Metanephros (tissue), 1 donor: ENCODE results near the gene BUB1B. TPM values are rescaled to one million over a fixed set of nuclear protein-coding genes. Genes with fewer than 3 reads are reported as not detected.

Experiments used
- total RNA-seq: library from RNA; depleted of rRNA; stranded (reverse); fragments of >200 nt; gene quantifications from one replicate; pipeline ENCODE4 v1.2.3, GENCODE V29; 2014

The BUB1B gene, protein sequence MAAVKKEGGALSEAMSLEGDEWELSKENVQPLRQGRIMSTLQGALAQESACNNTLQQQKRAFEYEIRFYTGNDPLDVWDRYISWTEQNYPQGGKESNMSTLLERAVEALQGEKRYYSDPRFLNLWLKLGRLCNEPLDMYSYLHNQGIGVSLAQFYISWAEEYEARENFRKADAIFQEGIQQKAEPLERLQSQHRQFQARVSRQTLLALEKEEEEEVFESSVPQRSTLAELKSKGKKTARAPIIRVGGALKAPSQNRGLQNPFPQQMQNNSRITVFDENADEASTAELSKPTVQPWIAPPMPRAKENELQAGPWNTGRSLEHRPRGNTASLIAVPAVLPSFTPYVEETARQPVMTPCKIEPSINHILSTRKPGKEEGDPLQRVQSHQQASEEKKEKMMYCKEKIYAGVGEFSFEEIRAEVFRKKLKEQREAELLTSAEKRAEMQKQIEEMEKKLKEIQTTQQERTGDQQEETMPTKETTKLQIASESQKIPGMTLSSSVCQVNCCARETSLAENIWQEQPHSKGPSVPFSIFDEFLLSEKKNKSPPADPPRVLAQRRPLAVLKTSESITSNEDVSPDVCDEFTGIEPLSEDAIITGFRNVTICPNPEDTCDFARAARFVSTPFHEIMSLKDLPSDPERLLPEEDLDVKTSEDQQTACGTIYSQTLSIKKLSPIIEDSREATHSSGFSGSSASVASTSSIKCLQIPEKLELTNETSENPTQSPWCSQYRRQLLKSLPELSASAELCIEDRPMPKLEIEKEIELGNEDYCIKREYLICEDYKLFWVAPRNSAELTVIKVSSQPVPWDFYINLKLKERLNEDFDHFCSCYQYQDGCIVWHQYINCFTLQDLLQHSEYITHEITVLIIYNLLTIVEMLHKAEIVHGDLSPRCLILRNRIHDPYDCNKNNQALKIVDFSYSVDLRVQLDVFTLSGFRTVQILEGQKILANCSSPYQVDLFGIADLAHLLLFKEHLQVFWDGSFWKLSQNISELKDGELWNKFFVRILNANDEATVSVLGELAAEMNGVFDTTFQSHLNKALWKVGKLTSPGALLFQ
- 16.1 TPM for total RNA-seq

DNA sequence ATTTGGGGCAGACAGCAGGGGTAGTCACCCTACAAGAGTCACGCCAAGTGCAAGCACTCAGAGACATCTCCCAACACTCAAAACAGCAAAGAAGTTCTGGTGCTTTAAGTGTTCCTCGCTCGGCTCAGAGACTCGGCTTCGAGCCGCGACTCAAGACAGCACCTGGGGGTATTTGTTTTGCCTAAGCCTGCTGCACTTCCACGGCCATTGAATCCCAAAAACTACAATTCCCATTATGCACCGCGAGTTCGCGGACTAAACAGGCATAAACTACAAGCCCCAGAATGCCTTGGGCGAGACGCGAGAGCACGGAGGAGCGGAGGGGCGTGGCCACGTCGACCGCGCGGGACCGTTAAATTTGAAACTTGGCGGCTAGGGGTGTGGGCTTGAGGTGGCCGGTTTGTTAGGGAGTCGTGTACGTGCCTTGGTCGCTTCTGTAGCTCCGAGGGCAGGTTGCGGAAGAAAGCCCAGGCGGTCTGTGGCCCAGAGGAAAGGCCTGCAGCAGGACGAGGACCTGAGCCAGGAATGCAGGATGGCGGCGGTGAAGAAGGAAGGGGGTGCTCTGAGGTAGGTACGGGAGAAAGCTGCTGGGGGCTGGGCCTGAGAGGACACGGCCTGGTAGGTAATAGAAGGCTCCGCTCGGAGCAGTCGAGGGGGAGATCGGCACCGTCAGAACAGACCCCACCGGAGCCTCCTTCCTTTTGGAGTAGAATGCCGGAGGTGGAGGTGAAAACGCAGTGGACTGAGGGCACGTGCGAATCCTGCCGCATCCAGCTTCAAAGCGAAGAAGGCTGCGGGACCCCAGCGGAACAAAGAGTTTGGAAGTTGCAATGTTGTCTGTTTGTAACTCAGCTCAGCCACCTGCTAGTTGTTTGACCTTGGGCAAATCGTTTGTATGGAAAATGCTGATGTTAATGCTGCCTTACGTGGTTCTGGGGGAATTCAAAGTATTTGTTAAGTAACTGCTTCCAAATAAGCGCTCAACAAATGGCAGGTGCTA is at the start of gene BUB1B:
TSS of gene BUB1B (plus strand) at position 381 of the 1,000 bp plus-strand sequence. CDS start at position 533, 152 bp downstream.

DNA sequence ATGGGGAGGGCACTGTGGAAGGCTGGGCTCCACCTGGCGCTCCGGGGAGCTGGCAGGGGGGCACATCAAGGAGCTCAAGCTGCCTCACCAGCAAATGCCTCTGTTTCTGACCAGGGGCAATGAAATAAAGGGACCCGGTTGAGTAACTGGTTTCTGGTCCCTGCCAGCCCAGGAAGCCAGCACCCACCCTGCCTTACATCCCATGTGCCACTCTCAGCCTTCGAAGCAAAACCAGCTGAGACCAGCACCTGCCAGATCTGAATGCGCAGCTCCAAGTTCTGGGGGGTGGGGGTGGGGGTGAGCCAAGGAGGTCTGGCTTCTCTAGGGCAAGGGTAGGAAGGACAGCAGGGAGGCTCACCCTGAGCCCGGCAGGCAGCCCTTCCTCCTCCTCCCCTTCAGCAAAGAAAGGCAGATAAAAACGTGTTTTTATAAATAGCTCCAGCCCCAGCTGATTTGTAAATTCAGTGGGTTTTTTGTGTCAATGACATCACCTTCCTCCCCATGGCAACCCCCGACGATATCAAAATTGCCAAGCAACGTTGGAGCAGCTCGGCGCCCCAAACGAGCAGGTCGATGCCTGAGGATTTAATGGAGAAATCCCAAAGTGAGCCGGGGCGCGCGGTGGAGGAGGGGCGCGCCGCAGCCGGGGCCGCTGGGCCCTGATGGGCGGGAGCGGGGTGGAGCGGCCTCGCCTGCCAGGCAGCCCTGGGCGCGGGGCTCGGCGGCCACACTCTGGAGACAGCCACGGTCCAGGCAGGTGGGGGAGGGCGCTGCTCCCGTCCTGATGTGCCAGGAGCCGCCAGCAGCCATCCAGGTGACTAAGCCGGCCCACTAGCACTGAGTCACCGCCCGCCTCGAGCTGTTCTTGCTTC is 77.9 kb downstream of the BUB1B start, which contains the start of gene PAK6:
TSS of gene PAK6 (plus strand) at position 532 of the 872 bp plus-strand sequence. CDS start 25,723 bp downstream, outside the sequence.

Other genes starting within 250 kb of the BUB1B start
- 14.4 TPM for gene GPR176, start 240.8 kb upstream of the BUB1B start, total RNA-seq
- gene EIF2AK4, start 227.0 kb upstream of the BUB1B start, total RNA-seq = 43.4 TPM
- gene SRP14, start 121.9 kb upstream of the BUB1B start, total RNA-seq = 128 TPM
- 38.5 TPM for gene BMF, start 52.2 kb upstream of the BUB1B start, total RNA-seq
- gene PAK6, start 78.0 kb downstream of the BUB1B start, total RNA-seq = 9.8 TPM
- gene ANKRD63, start 122.0 kb downstream of the BUB1B start, total RNA-seq = 0.58 TPM
- 14.3 TPM for gene PLCB2, start 146.9 kb downstream of the BUB1B start, total RNA-seq
- gene INAFM2, start 162.6 kb downstream of the BUB1B start, total RNA-seq = 10.1 TPM
- 6.3 TPM for gene CCDC9B, start 179.9 kb downstream of the BUB1B start, total RNA-seq
- gene PHGR1, start 190.0 kb downstream of the BUB1B start, total RNA-seq = not detected
- gene DISP2, start 197.2 kb downstream of the BUB1B start, total RNA-seq = 1.4 TPM
- 19.6 TPM for gene KNSTRN, start 221.7 kb downstream of the BUB1B start, total RNA-seq
- gene IVD, start 244.7 kb downstream of the BUB1B start, total RNA-seq = 63.8 TPM